Endothelial cell of umbilical vein (primary cell): ENCODE data around the gene SNCB. TPM values are rescaled to one million over a fixed set of nuclear protein-coding genes. Genes with fewer than 3 reads are reported as not detected.

Source experiments
- BruUV-seq: library from RNA; stranded (reverse); fragments of 400-500 nt; replicated peaks from 2 replicates; lab custom pipeline; 2021; lab: Mats Ljungman, UMichigan
- CTCF ChIA-PET: fragments of 300-600, 350-600 bp; sonication (Branson Sonifier 250); formaldehyde crosslinking; loops from one replicate; lab custom pipeline; 2021; ENCODE audit warnings: antibody characterized with exemption, inconsistent platforms; lab: Charles Lee
- POLR2A ChIA-PET: fragments of 300-600, 350-600 bp; sonication (Branson Sonifier 250); formaldehyde crosslinking; loops from one replicate; lab custom pipeline; 2021; ENCODE audit warnings: antibody characterized with exemption, inconsistent platforms; lab: Charles Lee
- DNase-seq: peaks from one replicate; pipeline ENCODE4 v3.0.0-alpha.2; 2011; ENCODE audit warnings: low read depth, low spot score
- FAIRE-seq: peaks from 2 replicates; lab custom pipeline; 2011; peaks lifted over from hg19 to GRCh38; lab: Jason Lieb, UNC
- H2AFZ ChIP-seq: 2 replicates; pipeline ENCODE4 v1.6.0; 2012; ENCODE audit warnings: low read depth, low read length, control low read depth, inconsistent platforms
- H3K27ac ChIP-seq: 2 replicates; pipeline ENCODE4 v1.5.1; 2011; ENCODE audit warnings: low read depth, mild to moderate bottlenecking, control low read depth, low read length, moderate library complexity; ENCODE audit not compliant: insufficient read depth
- H3K27me3 ChIP-seq, 2 experiments: 2 replicates each; pipeline versions ENCODE4 v1.6.0 to v1.6.1; 2011; ENCODE audit warnings: low read length in 2 of 2, mixed read lengths in 1 of 2; ENCODE audit not compliant: control insufficient read depth in 2 of 2, insufficient read depth in 2 of 2
- H3K36me3 ChIP-seq, 2 experiments: 2 replicates in 1 of 2; 3 replicates in 1 of 2; pipeline ENCODE4 v1.5.1; 2011; ENCODE audit warnings: low read length in 2 of 2, mild to moderate bottlenecking in 1 of 2, moderate library complexity in 1 of 2; ENCODE audit not compliant: control insufficient read depth in 2 of 2, insufficient read depth in 2 of 2; ENCODE audit errors: extremely low read depth in 1 of 2
- H3K4me1 ChIP-seq: 3 replicates; pipeline ENCODE4 v1.5.1; 2011; ENCODE audit warnings: mild to moderate bottlenecking, low read length; ENCODE audit not compliant: control insufficient read depth, insufficient read depth; ENCODE audit errors: extremely low read depth
- H3K4me2 ChIP-seq: 2 replicates; pipeline ENCODE4 v1.6.1; 2011; ENCODE audit warnings: low read length, control low read depth, mixed read lengths; ENCODE audit not compliant: insufficient read depth
- H3K4me3 ChIP-seq, 3 experiments: fragments of 200-600 bp in 1 of 3; sonication (generic), shearing (Covaris generic) in 1 of 3; replicated peaks in 1 of 3; 2 replicates each; pipeline ENCODE4 v1.5.1; 2011 to 2016; ENCODE audit warnings: control low read depth in 3 of 3, low read length in 3 of 3, mild to moderate bottlenecking in 2 of 3, inconsistent platforms in 1 of 3, low read depth in 1 of 3, moderate library complexity in 1 of 3; ENCODE audit not compliant: insufficient read depth in 1 of 3
- H3K79me2 ChIP-seq: 2 replicates; pipeline ENCODE4 v1.6.0; 2012; ENCODE audit warnings: low read length, inconsistent platforms; ENCODE audit not compliant: control insufficient read depth, insufficient read depth
- H3K9ac ChIP-seq: replicated peaks from 2 replicates; pipeline ENCODE3; 2011; ENCODE audit warnings: low read length, control low read depth; ENCODE audit not compliant: insufficient read depth; ENCODE audit errors: extremely low read depth
- H3K9me1 ChIP-seq: replicated peaks from 3 replicates; pipeline ENCODE4 v1.6.0; 2011; ENCODE audit warnings: mild to moderate bottlenecking, low read length; ENCODE audit not compliant: control insufficient read depth, insufficient read depth; ENCODE audit errors: extremely low read depth
- H3K9me3 ChIP-seq: replicated peaks from 2 replicates; pipeline ENCODE4 v1.5.1; 2012; ENCODE audit warnings: low read length, inconsistent platforms; ENCODE audit not compliant: control insufficient read depth, insufficient read depth
- H4K20me1 ChIP-seq: replicated peaks from 2 replicates; pipeline ENCODE3; 2011; ENCODE audit warnings: mild to moderate bottlenecking, low read length; ENCODE audit not compliant: control insufficient read depth, insufficient read depth; ENCODE audit errors: extremely low read depth
- CTCF ChIP-seq, 2 donors: IDR thresholded peaks; 1 replicate in 1 of 2; 2 replicates in 1 of 2; pipeline ENCODE4 v1.5.1; 2011; ENCODE audit warnings: low read length in 2 of 2, mild to moderate bottlenecking in 2 of 2, moderate library complexity in 2 of 2, control low read depth in 1 of 2, inconsistent platforms in 1 of 2, low read depth in 1 of 2; ENCODE audit not compliant: insufficient read depth in 1 of 2; ENCODE audit errors: extremely low read depth in 1 of 2
- GATA2 ChIP-seq: IDR thresholded peaks from 2 replicates; pipeline ENCODE4 v1.7.0; 2011; ENCODE audit warnings: low read depth, mild to moderate bottlenecking, moderate library complexity, mixed read lengths, low read length; ENCODE audit not compliant: insufficient read length, insufficient read depth
- POLR2AphosphoS5 ChIP-seq: IDR thresholded peaks from 2 replicates; pipeline ENCODE4 v1.6.1; 2012; ENCODE audit warnings: low read depth, mild to moderate bottlenecking, control low read depth, low read length, moderate library complexity; ENCODE audit not compliant: insufficient read depth
- dilution Hi-C: fragments of 300-500 bp; cut with MboI; formaldehyde crosslinking; loops from one replicate; pipeline ENCODE4 v1.15.0; 2019; ENCODE audit warnings: low sequenced_read_pairs; ENCODE audit not compliant: extremely low pct_ligation_motif_present
- intact Hi-C: fragments of 100-400 bp; cut with micrococcal nuclease; formaldehyde crosslinking; loops from one replicate; pipeline ENCODE4 v1.10.0; 2022
- polyA plus RNA-seq, 4 experiments: library from polyadenylated mRNA; depleted of rRNA in 3 of 4; stranded (reverse) in 3 of 4; unstranded in 1 of 4; fragments of >200 nt; gene quantifications; 2 replicates each; pipeline versions ENCODE4 v1.2.1 to v1.2.3, GENCODE V29; 2011 to 2012; ENCODE audit warnings: missing spikeins in 1 of 4
- total RNA-seq: library from RNA; stranded (reverse); gene quantifications from 2 replicates; pipeline ENCODE4 v1.2.3, GENCODE V29; 2021

SNCB gene
- total and polyA plus RNA-seq, 2 donors (not counting 3 experiments of a cell fraction or from before 2014, with no cell fraction given) = 0.08 TPM; not detected in 1

GRCh38 chr5:176596689-176597416, 33.5 kb downstream of the SNCB start:
- peak overlapping the region in 1 of 3 experiments; percentile 34 for H3K4me3 ChIP-seq
- CTCF ChIA-PET = interaction anchor here (0.9 to 2.5 kb wide), 8 partner anchors 9 to 867 kb away, joined by 3 to 10 read pairs (median 5); no protein-coding TSS in a partner anchor
- FAIRE-seq = peak; percentile 54

More at GRCh38 chr5:176596689-176597416, 33.5 kb downstream of the SNCB start:
- Histone ChIP-seq H3K27me3 (no peaks in the 10 kb centered on the region), H3K79me2 (no peaks in the 10 kb centered on the region), H3K4me1 (no peaks in the 10 kb centered on the region), H3K4me2 (peak overlapping the region; percentile 37), H3K36me3 (no peaks in the 10 kb centered on the region), H3K9ac (no peak overlapping the region), H3K9me3 (no peaks in the 10 kb centered on the region), H3K27ac (no peak overlapping the region), H3K9me1 (no peaks in the 10 kb centered on the region), H4K20me1 (no peaks in the 10 kb centered on the region), H2AFZ (peak overlapping the region; percentile 63)
- TF ChIP-seq POLR2AphosphoS5 (peak; percentile 34), CTCF (IDR thresholded peaks at IDR 0.05; ENCODE audit: extremely low read depth in 1 of 2, insufficient read depth in 1 of 2, low read depth in 1 of 2, low read length in 2 of 2) (peak in 1 of 2 donors; percentile 26), GATA2 (no peak)
- POLR2A ChIA-PET = no interaction called here
- peak; percentile 60 for DNase-seq
- dilution Hi-C loops = no loop called here
- no TSS peak for BruUV-seq
- intact Hi-C loops = loop anchor here (1.0 to 2.0 kb wide), 2 partner anchors 22 to 181 kb away; partner anchors contain the start of gene CLTB
